SK-N-SH (cell line): Measurements from ENCODE around the gene AFF3. TPM values are rescaled to one million over a fixed set of nuclear protein-coding genes. Genes with fewer than 3 reads are reported as not detected.

Experiments
- CTCF ChIA-PET: fragments of 300-600, 350-600 bp; formaldehyde crosslinking; extraction: SDS; loops from one replicate; lab custom pipeline; 2021; lab: Yijun Ruan, JAX
- POLR2A ChIA-PET: fragments of 350-600 bp; sonication (Branson Sonifier 250); formaldehyde crosslinking; extraction: SDS; loops from one replicate; lab custom pipeline; 2020; ENCODE audit warnings: antibody characterized with exemption, inconsistent platforms; lab: Yijun Ruan, JAX
- DNase-seq: peaks from one replicate; pipeline ENCODE4 v3.0.0; 2012
- H2AFZ ChIP-seq: fragments of 200-600 bp; sonication (generic); 2 replicates; pipeline ENCODE4 v1.8.1; 2016; ENCODE audit warnings: antibody characterized with exemption, mild to moderate bottlenecking, low read depth
- H3F3A ChIP-seq: fragments of 200-600 bp; sonication (generic); replicated peaks from 2 replicates; pipeline ENCODE3; 2016; ENCODE audit warnings: antibody characterized with exemption, mild to moderate bottlenecking; ENCODE audit not compliant: insufficient read depth
- H3K27ac ChIP-seq, 2 experiments: fragments of 200-500 bp in 1 of 2; fragments of 200-600 bp in 1 of 2; sonication (Bioruptor generic) in 1 of 2; sonication (generic), shearing (Covaris generic) in 1 of 2; 2 replicates each; pipeline versions ENCODE4 v1.5.1 to v1.6.1; 2014 to 2016; ENCODE audit warnings: low read depth in 2 of 2, inconsistent platforms in 1 of 2, low read length in 1 of 2, mild to moderate bottlenecking in 1 of 2, mixed read lengths in 1 of 2
- H3K27me3 ChIP-seq: fragments of 200-600 bp; sonication (generic), shearing (Covaris generic); 2 replicates; pipeline ENCODE4 v1.6.1; 2016; ENCODE audit warnings: mixed run types; ENCODE audit not compliant: insufficient read depth
- H3K36me3 ChIP-seq, 2 experiments: fragments of 200-500 bp in 1 of 2; fragments of 200-600 bp in 1 of 2; sonication (Bioruptor generic) in 1 of 2; sonication (generic) in 1 of 2; replicated peaks in 1 of 2; 2 replicates each; pipeline versions ENCODE3 to v1.5.1; 2014 to 2016; ENCODE audit warnings: low read length in 1 of 2, mild to moderate bottlenecking in 1 of 2; ENCODE audit not compliant: insufficient read depth in 2 of 2, control insufficient read depth in 1 of 2
- H3K4me1 ChIP-seq, 2 experiments: fragments of 200-500 bp in 1 of 2; fragments of 200-600 bp in 1 of 2; sonication (Bioruptor generic) in 1 of 2; sonication (generic), shearing (Covaris generic) in 1 of 2; 2 replicates each; pipeline versions ENCODE4 v1.5.1 to v1.6.1; 2014 to 2016; ENCODE audit warnings: low read depth in 1 of 2, low read length in 1 of 2, mixed run types in 1 of 2; ENCODE audit not compliant: insufficient read depth in 2 of 2, control insufficient read depth in 1 of 2
- H3K4me2 ChIP-seq: fragments of 200-600 bp; sonication (generic), shearing (Covaris generic); 2 replicates; pipeline ENCODE4 v1.6.1; 2017; ENCODE audit warnings: mixed run types
- H3K4me3 ChIP-seq, 2 experiments: fragments of 200-500 bp in 1 of 2; fragments of 200-600 bp in 1 of 2; sonication (Bioruptor generic) in 1 of 2; sonication (generic), shearing (Covaris generic) in 1 of 2; 2 replicates each; pipeline versions ENCODE4 v1.5.1 to v1.8.1; 2014 to 2016; ENCODE audit warnings: low read depth in 2 of 2, inconsistent platforms in 1 of 2, low read length in 1 of 2, mild to moderate bottlenecking in 1 of 2, mixed read lengths in 1 of 2, moderate library complexity in 1 of 2
- H3K79me2 ChIP-seq: fragments of 200-600 bp; sonication (generic); 2 replicates; pipeline ENCODE4 v1.8.1; 2017; ENCODE audit warnings: mild to moderate bottlenecking; ENCODE audit not compliant: insufficient read depth
- H3K9ac ChIP-seq: fragments of 200-600 bp; sonication (generic); 2 replicates; pipeline ENCODE4 v1.6.1; 2017; ENCODE audit warnings: mixed run types
- H3K9me2 ChIP-seq: fragments of 200-600 bp; sonication (generic); 2 replicates; pipeline ENCODE4 v1.6.1; 2017; ENCODE audit warnings: mixed run types
- H3K9me3 ChIP-seq: fragments of 200-600 bp; sonication (generic); 2 replicates; pipeline ENCODE4 v1.6.1; 2017; ENCODE audit warnings: mixed run types, mild to moderate bottlenecking, moderate library complexity
- H4K20me1 ChIP-seq: fragments of 200-600 bp; sonication (generic); 2 replicates; pipeline ENCODE4 v1.6.1; 2017; ENCODE audit warnings: mild to moderate bottlenecking, mixed run types; ENCODE audit not compliant: insufficient read depth
- CHD2 ChIP-seq: fragments of 150-350 bp; IDR thresholded peaks from 2 replicates; pipeline ENCODE4 v1.6.1; 2018; ENCODE audit warnings: low read length; ENCODE audit not compliant: partially characterized antibody
- ELF1 ChIP-seq: IDR thresholded peaks from 2 replicates; pipeline ENCODE4 v1.4.0; 2012
- EP300 ChIP-seq, 2 experiments: IDR thresholded peaks; 2 replicates each; pipeline versions ENCODE4 v1.4.0 to v1.6.1; 2012; ENCODE audit warnings: borderline replicate concordance in 1 of 2, low read depth in 1 of 2, low read length in 1 of 2
- GABPA ChIP-seq: IDR thresholded peaks from 2 replicates; pipeline ENCODE4 v1.4.0; 2012; ENCODE audit warnings: low read depth, mild to moderate bottlenecking
- GATA2 ChIP-seq: sonication (generic); formaldehyde crosslinking; IDR thresholded peaks from 2 replicates; pipeline ENCODE4 v1.5.0; 2020; ENCODE audit warnings: mild to moderate bottlenecking, missing genetic modification reagents
- JUND ChIP-seq: IDR thresholded peaks from 2 replicates; pipeline ENCODE4 v1.4.0; 2012
- MAX ChIP-seq: IDR thresholded peaks from 2 replicates; pipeline ENCODE4 v1.4.0; 2012; ENCODE audit warnings: low read depth
- MEF2A ChIP-seq: IDR thresholded peaks from 2 replicates; pipeline ENCODE4 v1.4.0; 2012; ENCODE audit warnings: low read depth, borderline replicate concordance
- MXI1 ChIP-seq: IDR thresholded peaks from 2 replicates; pipeline ENCODE4 v1.6.1; 2012; ENCODE audit warnings: mild to moderate bottlenecking, low read depth, low read length, improper control_type of control experiment
- NFIC ChIP-seq: IDR thresholded peaks from 2 replicates; pipeline ENCODE4 v1.4.0; 2012; ENCODE audit warnings: borderline replicate concordance
- NRF1 ChIP-seq: IDR thresholded peaks from 2 replicates; pipeline ENCODE4 v1.6.1; 2012; ENCODE audit warnings: low read depth, mild to moderate bottlenecking, low read length
- POLR2AphosphoS5 ChIP-seq: IDR thresholded peaks from 2 replicates; pipeline ENCODE4 v1.6.1; 2012; ENCODE audit warnings: low read depth, low read length
- RAD21 ChIP-seq: IDR thresholded peaks from 2 replicates; pipeline ENCODE4 v1.6.1; 2012; ENCODE audit warnings: mild to moderate bottlenecking, low read length
- RXRA ChIP-seq: IDR thresholded peaks from 2 replicates; pipeline ENCODE4 v1.4.0; 2012; ENCODE audit warnings: low read depth, mild to moderate bottlenecking, borderline replicate concordance
- SIN3A ChIP-seq: IDR thresholded peaks from 2 replicates; pipeline ENCODE4 v1.6.1; 2012; ENCODE audit warnings: low read depth, mild to moderate bottlenecking, low read length, moderate library complexity, borderline replicate concordance
- TAF1 ChIP-seq: IDR thresholded peaks from 2 replicates; pipeline ENCODE4 v1.6.1; 2012; ENCODE audit warnings: low read depth, mild to moderate bottlenecking, low read length, moderate library complexity, borderline replicate concordance
- TCF12 ChIP-seq: IDR thresholded peaks from 2 replicates; pipeline ENCODE4 v1.4.0; 2012
- TEAD4 ChIP-seq: IDR thresholded peaks from 2 replicates; pipeline ENCODE4 v1.4.0; 2012; ENCODE audit warnings: mild to moderate bottlenecking, borderline replicate concordance; ENCODE audit not compliant: insufficient read depth
- YY1 ChIP-seq: IDR thresholded peaks from 2 replicates; pipeline ENCODE4 v1.4.0; 2012; ENCODE audit warnings: low read depth, mild to moderate bottlenecking
- WGBS: methylation state at CpG from one replicate; pipeline ENCODE4 v1.1.6; 2017; ENCODE audit warnings: low lambda C conversion rate; 5-methylcytosine and 5-hydroxymethylcytosine counted together
- polyA plus RNA-seq, 3 experiments: library from polyadenylated mRNA; depleted of rRNA; stranded (reverse); fragments of >200 nt; gene quantifications; 2 replicates each; pipeline ENCODE4 v1.2.3, GENCODE V29; 2012
- TF ChIP-seq, protein P1 (sequence below): IDR thresholded peaks from 2 replicates; pipeline ENCODE4; 2012
- TF ChIP-seq, protein P2 (sequence below): fragments of 150-350 bp; IDR thresholded peaks from 2 replicates; pipeline ENCODE4 v1.6.1; 2017; ENCODE audit warnings: antibody characterized with exemption, low read length, low read depth, borderline replicate concordance
- TF ChIP-seq, protein P3 (sequence below): IDR thresholded peaks from 2 replicates; pipeline ENCODE4 v1.4.0; 2012; ENCODE audit warnings: low read depth, borderline replicate concordance

Gene AFF3
- polyA plus RNA-seq, 1 of the 3 experiments (the other 2 are of a cell fraction) = 0.36 TPM

- TF ChIP-seq JUND (no peak), NFIC (no peak), GABPA (no peak), RXRA (no peak), NRF1 (no peak), MEF2A (no peak), MXI1 (no peak), RAD21 (no peak), TEAD4 (no peak), TCF12 (no peak), MAX (no peak), TAF1 (no peak), EP300 (IDR thresholded peaks at IDR 0.05; ENCODE audit: borderline replicate concordance in 1 of 2, low read depth in 1 of 2, low read length in 1 of 2) (no peak), GATA2 (CRISPR knock-in tag) (no peak)
- TF ChIP-seq, protein P1, sequence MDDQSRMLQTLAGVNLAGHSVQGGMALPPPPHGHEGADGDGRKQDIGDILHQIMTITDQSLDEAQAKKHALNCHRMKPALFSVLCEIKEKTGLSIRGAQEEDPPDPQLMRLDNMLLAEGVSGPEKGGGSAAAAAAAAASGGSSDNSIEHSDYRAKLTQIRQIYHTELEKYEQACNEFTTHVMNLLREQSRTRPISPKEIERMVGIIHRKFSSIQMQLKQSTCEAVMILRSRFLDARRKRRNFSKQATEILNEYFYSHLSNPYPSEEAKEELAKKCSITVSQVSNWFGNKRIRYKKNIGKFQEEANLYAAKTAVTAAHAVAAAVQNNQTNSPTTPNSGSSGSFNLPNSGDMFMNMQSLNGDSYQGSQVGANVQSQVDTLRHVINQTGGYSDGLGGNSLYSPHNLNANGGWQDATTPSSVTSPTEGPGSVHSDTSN = no peak
- TF ChIP-seq, protein P2, sequence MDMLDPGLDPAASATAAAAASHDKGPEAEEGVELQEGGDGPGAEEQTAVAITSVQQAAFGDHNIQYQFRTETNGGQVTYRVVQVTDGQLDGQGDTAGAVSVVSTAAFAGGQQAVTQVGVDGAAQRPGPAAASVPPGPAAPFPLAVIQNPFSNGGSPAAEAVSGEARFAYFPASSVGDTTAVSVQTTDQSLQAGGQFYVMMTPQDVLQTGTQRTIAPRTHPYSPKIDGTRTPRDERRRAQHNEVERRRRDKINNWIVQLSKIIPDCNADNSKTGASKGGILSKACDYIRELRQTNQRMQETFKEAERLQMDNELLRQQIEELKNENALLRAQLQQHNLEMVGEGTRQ = no peak
- TF ChIP-seq, all 33 proteins: peak for 0
- H3K27me3 ChIP-seq = no peaks in the 10 kb centered on the region; the same call in 1 of the 2 replicates
- no peaks in the 10 kb centered on the region for H4K20me1 ChIP-seq
- no peaks in the 10 kb centered on the region for H3K9me2 ChIP-seq
- H3K4me3 ChIP-seq = no peak overlapping the region
- no peak overlapping the region for H3K4me2 ChIP-seq
- no peaks in the 10 kb centered on the region for H3F3A ChIP-seq
- H2AFZ ChIP-seq = no peak overlapping the region
- POLR2A ChIA-PET = no interaction called here
- H3K9ac ChIP-seq = no peak overlapping the region
- no peaks in the 10 kb centered on the region for H3K79me2 ChIP-seq
- no peaks in the 10 kb centered on the region for H3K36me3 ChIP-seq
- no peaks in the 10 kb centered on the region for H3K9me3 ChIP-seq
- CTCF ChIA-PET = interaction anchor here (1.1 to 2.1 kb wide), 4 partner anchors 18 to 30 kb away, joined by 3 to 7 read pairs (median 5); no protein-coding TSS in a partner anchor
- DNase-seq = no peak
- no peaks in the 10 kb centered on the region; a peak in 1 of 4 replicates for H3K4me1 ChIP-seq
- WGBS = 40% methylated on average over 5 of the region's 5 CpGs
- H3K27ac ChIP-seq = no peak overlapping the region
These were observed 11.6 kb downstream of the AFF3 start for GRCh38 chr2:100130595-100131391.

- Histone ChIP-seq H3K27ac (no peak overlapping the region), H3K27me3 (no peaks in the 10 kb centered on the region; the same call in 1 of the 2 replicates), H3K4me3 (no peak overlapping the region)
- TF ChIP-seq NRF1 = no peak
- no peak for TF ChIP-seq JUND
- no peak for TF ChIP-seq ELF1
- TF ChIP-seq GATA2 (CRISPR knock-in tag) = no peak
- TF ChIP-seq CHD2 = no peak
- no peak for TF ChIP-seq RAD21
- TF ChIP-seq POLR2AphosphoS5 = no peak
- no peak for TF ChIP-seq NFIC
- TF ChIP-seq YY1 = no peak
- TF ChIP-seq, protein P3, sequence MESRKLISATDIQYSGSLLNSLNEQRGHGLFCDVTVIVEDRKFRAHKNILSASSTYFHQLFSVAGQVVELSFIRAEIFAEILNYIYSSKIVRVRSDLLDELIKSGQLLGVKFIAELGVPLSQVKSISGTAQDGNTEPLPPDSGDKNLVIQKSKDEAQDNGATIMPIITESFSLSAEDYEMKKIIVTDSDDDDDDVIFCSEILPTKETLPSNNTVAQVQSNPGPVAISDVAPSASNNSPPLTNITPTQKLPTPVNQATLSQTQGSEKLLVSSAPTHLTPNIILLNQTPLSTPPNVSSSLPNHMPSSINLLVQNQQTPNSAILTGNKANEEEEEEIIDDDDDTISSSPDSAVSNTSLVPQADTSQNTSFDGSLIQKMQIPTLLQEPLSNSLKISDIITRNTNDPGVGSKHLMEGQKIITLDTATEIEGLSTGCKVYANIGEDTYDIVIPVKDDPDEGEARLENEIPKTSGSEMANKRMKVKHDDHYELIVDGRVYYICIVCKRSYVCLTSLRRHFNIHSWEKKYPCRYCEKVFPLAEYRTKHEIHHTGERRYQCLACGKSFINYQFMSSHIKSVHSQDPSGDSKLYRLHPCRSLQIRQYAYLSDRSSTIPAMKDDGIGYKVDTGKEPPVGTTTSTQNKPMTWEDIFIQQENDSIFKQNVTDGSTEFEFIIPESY = no peak
- no peak for TF ChIP-seq MEF2A
- TF ChIP-seq SIN3A = no peak
- no peak for TF ChIP-seq TAF1
- TF ChIP-seq TEAD4 = no peak
- TF ChIP-seq EP300 (IDR thresholded peaks at IDR 0.05; ENCODE audit: borderline replicate concordance in 1 of 2, low read depth in 1 of 2, low read length in 1 of 2) = no peak
- TF ChIP-seq, all 33 proteins: peak for 0
- Histone ChIP-seq H3K4me1 (no peaks in the 10 kb centered on the region; a peak in 1 of 4 replicates), H3K9me3 (no peaks in the 10 kb centered on the region), H4K20me1 (no peaks in the 10 kb centered on the region), H3K36me3 (no peaks in the 10 kb centered on the region), H3K79me2 (no peaks in the 10 kb centered on the region), H3K4me2 (no peak overlapping the region), H3K9me2 (no peaks in the 10 kb centered on the region), H2AFZ (no peak overlapping the region), H3K9ac (no peak overlapping the region), H3F3A (no peaks in the 10 kb centered on the region)
- WGBS = 88% methylated on average over 1 of the region's 4 CpGs
- CTCF ChIA-PET = no interaction called here
- POLR2A ChIA-PET = no interaction called here
- DNase-seq = no peak
These were observed 15.4 kb downstream of the AFF3 start for GRCh38 chr2:100126897-100127401.
